Activated naive CD8-positive, alpha-beta T cell treated with anti-CD3 and anti-CD28 coated beads for 36 hours (primary cell): ENCODE data around the gene ADAM30. TPM values are rescaled to one million over a fixed set of nuclear protein-coding genes. Genes with fewer than 3 reads are reported as not detected.

ENCODE experiments used
- DNase-seq: peaks from one replicate; pipeline ENCODE4 v3.0.0; 2021
- H3K27ac Mint-ChIP-seq: one replicate; pipeline ENCODE4 v1.8.0; 2022; ENCODE audit warnings: mild to moderate bottlenecking, moderate library complexity, mixed read lengths
- H3K27me3 Mint-ChIP-seq: one replicate; pipeline ENCODE4 v1.8.0; 2022; ENCODE audit warnings: mild to moderate bottlenecking, mixed read lengths
- H3K36me3 Mint-ChIP-seq: one replicate; pipeline ENCODE4 v1.8.0; 2021; ENCODE audit warnings: mild to moderate bottlenecking, mixed read lengths
- H3K4me1 Mint-ChIP-seq: one replicate; pipeline ENCODE4 v1.8.0; 2021; ENCODE audit warnings: mixed read lengths
- H3K4me3 Mint-ChIP-seq: one replicate; pipeline ENCODE4 v1.8.0; 2022; ENCODE audit warnings: mild to moderate bottlenecking, moderate library complexity, mixed read lengths
- H3K9me3 Mint-ChIP-seq: one replicate; pipeline ENCODE4 v1.8.0; 2022; ENCODE audit warnings: mixed read lengths
- total RNA-seq, 2 experiments: library from RNA; stranded (reverse); gene quantifications; one replicate each; pipeline ENCODE4 v1.2.3, GENCODE V29; 2021

Gene ADAM30
- not detected for total RNA-seq

DNA sequence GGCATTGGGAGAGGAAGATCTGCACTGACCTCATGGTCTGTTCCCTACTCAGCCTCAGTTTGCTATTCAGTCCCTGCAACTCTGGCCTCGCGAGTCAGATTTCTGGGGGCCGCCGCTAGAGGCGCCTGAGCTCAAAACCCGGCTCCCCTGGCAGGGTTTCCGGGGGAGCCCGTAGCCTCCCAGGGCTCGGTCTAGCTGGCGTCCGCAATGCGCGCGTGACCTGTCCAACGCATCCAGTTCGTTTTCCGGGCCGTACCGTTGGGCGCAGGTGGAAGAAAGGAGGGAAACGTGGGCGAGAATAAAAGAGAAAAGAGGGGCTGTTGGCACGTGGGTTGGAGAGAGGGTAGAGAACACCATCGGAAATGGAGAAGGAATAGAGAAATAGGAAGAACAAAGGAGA lies at the start of gene ADAM30:
ADAM30 (minus strand) TSS at position 213 of the 400 bp plus-strand sequence; CDS start at position 34, 179 bp downstream.
- H3K4me1 Mint-ChIP-seq, result peaks cover 12% of the 10 kb centered on the region
- DNase-seq, result no peak
- H3K27me3 Mint-ChIP-seq, result peaks cover 24% of the 10 kb centered on the region
- no peak within 1 kb of the TSS for H3K4me3 Mint-ChIP-seq
- no peak within 1 kb of the TSS for H3K27ac Mint-ChIP-seq
- no peaks in the 10 kb centered on the region for H3K9me3 Mint-ChIP-seq
- H3K36me3 Mint-ChIP-seq, result no peaks in the 10 kb centered on the region

DNA sequence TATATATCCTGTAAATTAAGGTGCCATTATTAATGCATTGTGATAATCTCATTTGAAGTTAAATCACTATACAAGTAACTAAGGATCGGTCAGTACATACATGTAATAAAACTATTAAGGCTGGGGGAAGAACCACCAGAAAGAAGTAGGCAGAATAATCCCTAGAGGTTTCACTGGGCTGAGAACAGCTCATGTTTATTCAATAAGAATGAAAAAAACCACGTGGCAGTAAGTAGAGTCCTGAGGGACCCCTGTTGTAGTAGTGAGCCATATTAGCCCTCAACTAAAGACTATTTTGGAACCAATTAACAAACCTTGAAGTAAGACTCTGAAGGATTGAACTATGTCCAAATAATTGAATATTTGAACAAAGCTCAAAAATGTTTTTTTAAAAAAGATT lies 46.9 kb upstream of the ADAM30 start:
- DNase-seq, result no peak
- H3K4me1 Mint-ChIP-seq, result peaks cover 9% of the 10 kb centered on the region
- H3K36me3 Mint-ChIP-seq, result no peaks in the 10 kb centered on the region
- no peaks in the 10 kb centered on the region for H3K27me3 Mint-ChIP-seq
- no peaks in the 10 kb centered on the region for H3K9me3 Mint-ChIP-seq
- H3K4me3 Mint-ChIP-seq, result no peak overlapping the region
- H3K27ac Mint-ChIP-seq, result no peak overlapping the region

DNA sequence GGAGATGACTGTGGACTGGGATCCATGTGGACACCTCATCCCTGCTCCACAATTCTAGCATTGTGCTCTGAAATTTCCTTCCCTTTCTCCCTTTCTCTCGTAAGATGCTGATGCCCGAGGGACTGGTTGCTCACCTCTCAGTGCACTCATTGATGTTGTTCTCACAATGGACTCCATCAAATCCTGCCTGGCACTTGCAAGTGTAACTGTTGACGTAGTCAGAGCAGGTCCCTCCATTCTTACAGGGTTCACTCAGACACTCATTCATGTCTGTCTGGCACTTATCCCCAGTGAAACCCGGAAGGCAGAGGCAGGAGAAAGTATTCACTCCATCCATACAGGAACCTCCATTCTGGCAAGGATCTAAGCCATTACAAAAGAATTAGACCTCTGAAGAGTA lies 45.1 kb upstream of the ADAM30 start:
- no peaks in the 10 kb centered on the region for H3K9me3 Mint-ChIP-seq
- no peaks in the 10 kb centered on the region for H3K27me3 Mint-ChIP-seq
- H3K4me3 Mint-ChIP-seq, result no peak overlapping the region

DNA sequence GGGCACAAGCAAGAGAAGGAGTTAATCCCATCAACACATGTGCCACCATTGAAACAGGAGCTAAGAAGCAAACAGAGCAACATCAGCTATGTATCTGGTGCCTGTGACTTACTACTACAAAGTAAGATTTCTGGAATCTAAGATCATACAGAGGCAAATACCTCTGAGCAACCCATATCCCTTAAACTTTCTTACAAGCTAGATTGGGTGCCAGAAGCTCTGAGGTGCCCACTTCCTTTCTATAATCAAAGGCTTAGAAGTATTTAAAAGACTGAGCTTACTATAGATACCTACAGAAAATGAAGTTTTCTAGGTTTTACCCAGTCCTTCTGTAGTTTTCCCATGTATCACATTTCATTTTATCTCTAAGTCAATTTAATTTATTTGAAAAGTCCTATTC lies 44.4 kb upstream of the ADAM30 start:
- no peaks in the 10 kb centered on the region for H3K9me3 Mint-ChIP-seq
- no peak overlapping the region for H3K4me3 Mint-ChIP-seq
- peaks cover 18% of the 10 kb centered on the region for H3K36me3 Mint-ChIP-seq
- no peaks in the 10 kb centered on the region for H3K27me3 Mint-ChIP-seq
- peaks cover 9% of the 10 kb centered on the region for H3K4me1 Mint-ChIP-seq
- no peak overlapping the region for H3K27ac Mint-ChIP-seq
- DNase-seq, result no peak

More for the DNA sequence above, 45.1 kb upstream of the ADAM30 start:
- no peak for DNase-seq
- no peak overlapping the region for H3K27ac Mint-ChIP-seq
- peaks cover 13% of the 10 kb centered on the region for H3K36me3 Mint-ChIP-seq
- peaks cover 9% of the 10 kb centered on the region for H3K4me1 Mint-ChIP-seq

DNA sequence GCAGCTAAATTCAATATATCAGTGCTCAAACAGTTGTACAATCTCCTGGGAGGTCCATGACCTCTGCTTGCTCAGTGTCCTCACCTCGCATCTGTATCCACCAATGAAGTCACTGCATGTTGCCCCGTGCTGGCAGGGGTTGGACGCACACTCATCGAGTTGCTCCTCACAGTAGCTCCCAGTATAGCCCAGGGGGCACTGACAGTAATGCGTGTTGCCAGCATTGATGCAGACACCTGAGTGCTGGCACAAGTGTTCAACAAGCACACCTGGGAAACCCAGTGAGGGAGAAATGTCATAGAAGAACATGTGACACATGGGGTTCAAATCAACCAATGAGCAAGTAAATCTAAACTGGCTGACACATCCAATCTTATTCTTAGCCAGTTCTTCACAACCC lies 40.9 kb upstream of the ADAM30 start:
- DNase-seq, result no peak
- Mint-ChIP-seq H3K4me3 (no peak overlapping the region), H3K36me3 (peaks cover 50% of the 10 kb centered on the region), H3K27ac (no peak overlapping the region), H3K4me1 (peaks cover 9% of the 10 kb centered on the region), H3K27me3 (no peaks in the 10 kb centered on the region), H3K9me3 (peaks cover 8% of the 10 kb centered on the region)

DNA sequence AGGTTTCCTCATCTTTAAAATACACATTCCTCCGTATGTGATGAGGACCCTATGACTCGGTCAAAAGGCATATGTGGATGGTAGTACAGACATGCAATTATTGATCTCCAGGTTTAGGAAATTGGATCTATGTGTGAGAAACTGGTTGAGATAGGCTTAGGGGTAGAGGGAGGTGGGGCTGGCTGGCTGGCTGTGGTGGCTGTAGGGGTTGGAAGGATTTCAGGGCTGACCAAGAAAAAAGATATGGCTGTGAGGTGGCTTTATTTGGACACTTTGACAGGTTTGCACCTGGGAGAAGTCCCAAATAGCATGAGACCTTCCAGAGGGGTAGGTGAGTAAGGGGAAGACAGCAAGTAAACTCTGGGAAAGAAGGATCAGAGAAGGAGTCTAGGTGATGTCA lies 39.6 kb upstream of the ADAM30 start:
- Mint-ChIP-seq H3K36me3 (peaks cover 50% of the 10 kb centered on the region), H3K27me3 (no peaks in the 10 kb centered on the region), H3K9me3 (peaks cover 8% of the 10 kb centered on the region), H3K4me1 (peaks cover 4% of the 10 kb centered on the region), H3K27ac (no peak overlapping the region), H3K4me3 (no peak overlapping the region)
- no peak for DNase-seq

DNA sequence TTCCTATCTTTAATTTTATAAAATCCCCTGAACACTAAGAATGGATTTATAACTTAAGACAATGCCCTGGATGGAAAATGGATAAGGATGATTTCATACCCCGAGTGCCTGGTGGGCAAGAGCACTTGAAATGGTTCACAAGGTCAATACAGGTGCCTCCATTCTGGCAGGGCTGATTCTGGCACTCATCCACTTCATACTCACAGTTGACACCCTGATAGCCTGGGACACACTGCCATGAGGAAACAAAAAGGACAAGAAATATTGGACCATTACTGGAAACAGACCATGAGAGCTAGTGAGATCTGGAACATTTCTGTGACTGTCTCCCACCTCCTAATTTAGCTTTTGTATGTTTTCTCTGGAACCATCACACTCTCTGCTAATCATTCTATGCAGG lies 39.1 kb upstream of the ADAM30 start:
- Mint-ChIP-seq H3K4me1 (peaks cover 3% of the 10 kb centered on the region), H3K4me3 (no peak overlapping the region), H3K27me3 (no peaks in the 10 kb centered on the region), H3K36me3 (peaks cover 50% of the 10 kb centered on the region), H3K27ac (no peak overlapping the region), H3K9me3 (peaks cover 8% of the 10 kb centered on the region)
- DNase-seq, result no peak

DNA sequence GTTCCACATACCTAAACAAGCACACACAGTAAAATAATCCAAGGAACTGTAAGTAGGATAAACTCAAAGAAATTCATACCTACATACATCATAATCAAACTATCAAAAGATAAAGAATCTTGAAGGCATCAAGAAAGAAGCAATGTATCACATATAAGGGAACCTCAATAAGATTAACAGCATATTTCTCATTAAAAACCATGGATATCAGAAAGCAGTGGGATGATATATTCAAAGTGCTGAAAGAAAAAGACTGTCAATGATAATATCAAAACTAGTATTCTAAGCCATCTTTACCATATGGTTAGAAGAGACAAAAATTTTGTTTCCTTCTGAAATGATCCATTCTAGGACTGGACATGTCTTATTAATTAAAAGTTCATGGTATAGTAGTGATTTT lies 37.1 kb upstream of the ADAM30 start:
- H3K4me1 Mint-ChIP-seq, result no peaks in the 10 kb centered on the region
- H3K4me3 Mint-ChIP-seq, result no peak overlapping the region
- peaks cover 8% of the 10 kb centered on the region for H3K9me3 Mint-ChIP-seq
- peaks cover 50% of the 10 kb centered on the region for H3K36me3 Mint-ChIP-seq
- H3K27me3 Mint-ChIP-seq, result no peaks in the 10 kb centered on the region
- H3K27ac Mint-ChIP-seq, result no peak overlapping the region
- no peak for DNase-seq

DNA sequence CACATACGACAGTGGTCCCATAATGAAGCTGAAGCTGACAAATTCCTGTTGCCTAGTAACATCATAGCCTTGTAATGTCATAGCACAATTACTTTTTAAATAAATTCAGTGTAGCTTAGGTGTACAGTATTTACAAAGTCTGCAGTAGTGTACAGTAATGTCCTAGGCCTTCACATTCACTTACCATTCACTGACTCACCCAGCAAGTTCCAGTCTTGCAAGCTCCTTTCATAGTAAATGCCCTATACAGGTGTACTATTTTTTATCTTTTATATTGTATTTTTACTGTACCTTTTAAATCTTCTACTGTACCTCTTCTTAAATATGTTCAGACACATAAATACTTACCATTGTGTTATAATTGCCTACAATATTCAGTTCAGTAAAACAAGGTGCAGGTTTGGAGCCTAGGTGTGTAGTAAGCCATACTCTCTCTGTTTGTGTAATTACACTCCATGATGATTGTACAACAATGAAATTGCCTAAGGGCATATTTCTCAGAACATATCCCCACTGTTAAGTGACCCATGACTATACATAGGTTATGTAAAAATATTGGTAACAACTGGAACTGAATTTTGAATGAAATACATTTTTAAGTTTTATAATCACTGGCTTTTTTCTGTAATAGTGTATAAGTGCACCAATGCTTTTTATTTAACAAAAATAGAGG lies 33.5 kb upstream of the ADAM30 start:
- no peak for DNase-seq
- H3K4me1 Mint-ChIP-seq, result no peaks in the 10 kb centered on the region
- no peak overlapping the region for H3K27ac Mint-ChIP-seq
- H3K36me3 Mint-ChIP-seq, result peaks cover 30% of the 10 kb centered on the region
- H3K9me3 Mint-ChIP-seq, result peaks cover 8% of the 10 kb centered on the region
- no peak overlapping the region for H3K4me3 Mint-ChIP-seq
- no peaks in the 10 kb centered on the region for H3K27me3 Mint-ChIP-seq

DNA sequence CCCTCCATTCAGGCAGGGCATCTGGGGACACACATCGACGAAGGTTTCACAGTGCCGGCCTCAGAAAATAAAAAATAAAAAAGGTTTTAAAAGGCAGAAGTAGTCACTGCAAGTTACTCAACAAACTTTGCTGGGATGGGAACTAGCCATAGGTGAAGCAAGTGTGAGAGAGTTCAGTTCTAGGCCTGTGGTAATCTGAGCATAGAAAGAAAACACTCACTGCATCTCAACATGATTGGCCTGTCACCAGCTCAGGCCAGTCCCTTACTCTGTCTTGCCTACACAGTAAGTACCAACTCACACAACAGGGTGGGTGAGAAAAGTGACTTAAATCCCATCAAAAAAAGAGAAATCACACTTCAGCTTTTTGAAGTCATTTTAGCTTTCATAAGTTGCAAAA lies 30.2 kb upstream of the ADAM30 start:
- H3K27ac Mint-ChIP-seq, result no peak overlapping the region
- no peaks in the 10 kb centered on the region for H3K27me3 Mint-ChIP-seq
- DNase-seq, result no peak
- no peaks in the 10 kb centered on the region for H3K4me1 Mint-ChIP-seq
- no peaks in the 10 kb centered on the region for H3K9me3 Mint-ChIP-seq
- H3K4me3 Mint-ChIP-seq, result no peak overlapping the region
- peaks cover 18% of the 10 kb centered on the region for H3K36me3 Mint-ChIP-seq

DNA sequence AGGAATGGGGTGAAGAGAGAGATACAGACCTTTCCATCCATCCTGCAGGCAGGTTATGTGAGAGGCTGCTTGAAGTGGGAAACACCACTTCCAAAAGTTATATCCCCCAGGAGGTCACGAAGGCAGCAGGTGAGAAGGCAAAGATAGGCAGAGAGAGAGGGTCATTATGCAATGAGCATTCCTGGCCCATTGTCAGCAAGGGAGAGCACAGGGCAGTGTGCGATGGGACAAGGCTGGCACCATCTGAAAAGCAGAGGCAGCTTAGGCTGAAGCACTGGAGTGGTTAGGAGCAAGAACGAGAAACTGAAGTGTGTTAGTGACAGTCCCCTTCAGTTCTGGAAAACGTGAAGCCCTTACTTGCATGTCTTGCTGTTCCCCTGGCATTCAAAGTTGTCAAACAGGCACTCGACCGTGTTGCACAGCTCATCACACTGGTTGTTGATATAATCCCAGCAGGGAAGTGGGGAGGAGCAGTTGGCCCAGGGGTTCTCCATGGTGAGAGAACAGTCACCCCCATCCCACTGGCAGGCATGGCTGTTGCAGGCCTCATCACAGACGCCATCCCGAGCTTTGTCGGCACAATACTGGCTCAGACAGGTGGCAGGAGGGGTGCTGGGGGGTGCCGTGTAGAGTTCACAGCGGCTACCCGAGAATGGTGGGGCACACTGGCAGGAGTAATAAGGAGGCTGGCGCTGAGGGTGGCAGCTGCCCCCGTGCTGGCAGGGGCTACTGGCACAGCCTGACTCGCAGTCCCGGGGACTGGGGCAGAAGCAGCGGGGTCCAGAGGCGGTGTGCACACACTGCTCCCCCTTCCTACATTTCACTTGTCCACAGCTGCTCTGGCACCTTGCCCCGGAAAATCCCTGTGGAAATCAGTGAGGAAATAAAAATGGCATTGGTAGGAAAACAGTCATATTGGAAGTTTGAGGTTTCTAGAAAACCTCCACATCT lies 28.9 kb upstream of the ADAM30 start:
- DNase-seq, result no peak
- no peaks in the 10 kb centered on the region for H3K27me3 Mint-ChIP-seq
- no peaks in the 10 kb centered on the region for H3K4me1 Mint-ChIP-seq
- no peak overlapping the region for H3K4me3 Mint-ChIP-seq
- H3K9me3 Mint-ChIP-seq, result no peaks in the 10 kb centered on the region
- no peak overlapping the region for H3K27ac Mint-ChIP-seq
- peaks cover 22% of the 10 kb centered on the region for H3K36me3 Mint-ChIP-seq

DNA sequence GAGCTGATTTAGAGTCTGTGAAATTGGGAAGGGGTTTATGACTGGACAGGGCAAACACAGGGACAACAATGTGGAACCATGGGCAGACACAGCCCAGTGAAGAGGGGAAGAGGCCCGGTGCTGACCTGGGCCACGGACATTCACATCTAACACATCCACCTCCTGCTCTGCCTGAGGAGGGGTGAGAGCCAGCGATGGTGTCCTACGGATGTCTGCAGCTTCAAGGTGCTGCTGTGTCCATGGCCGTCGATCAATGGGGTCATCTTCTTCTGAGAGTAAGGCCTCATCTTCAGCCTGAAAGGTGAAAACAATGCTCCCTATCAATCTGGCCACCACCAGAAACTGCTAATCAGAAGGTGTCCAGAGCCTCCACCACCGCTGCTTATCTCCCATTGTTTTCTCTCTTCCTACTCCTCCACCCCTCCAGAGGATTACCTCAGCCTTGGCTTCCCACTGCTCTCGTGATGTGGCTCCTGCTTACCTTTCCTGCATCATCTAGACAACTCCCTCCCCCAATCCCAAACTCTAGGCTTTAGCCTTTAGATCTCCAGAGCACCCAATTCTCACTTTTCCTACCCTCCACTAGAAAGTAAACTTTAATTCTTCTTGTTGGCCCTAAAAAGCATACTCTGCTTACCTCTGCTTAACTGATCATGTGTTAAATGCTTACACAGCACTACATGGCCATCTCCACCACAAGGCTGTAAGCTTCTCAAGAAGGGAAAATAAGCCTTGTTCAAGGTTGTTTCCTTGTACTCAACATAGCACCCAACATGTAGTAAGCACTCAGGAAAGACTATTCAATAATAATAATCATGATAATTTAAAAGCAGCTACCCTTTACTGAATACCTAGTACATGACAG lies 24.0 kb upstream of the ADAM30 start:
- Mint-ChIP-seq H3K36me3 (peaks cover 37% of the 10 kb centered on the region), H3K4me3 (no peak overlapping the region), H3K27ac (no peak overlapping the region), H3K27me3 (no peaks in the 10 kb centered on the region), H3K4me1 (no peaks in the 10 kb centered on the region), H3K9me3 (no peaks in the 10 kb centered on the region)
- DNase-seq, result no peak

DNA sequence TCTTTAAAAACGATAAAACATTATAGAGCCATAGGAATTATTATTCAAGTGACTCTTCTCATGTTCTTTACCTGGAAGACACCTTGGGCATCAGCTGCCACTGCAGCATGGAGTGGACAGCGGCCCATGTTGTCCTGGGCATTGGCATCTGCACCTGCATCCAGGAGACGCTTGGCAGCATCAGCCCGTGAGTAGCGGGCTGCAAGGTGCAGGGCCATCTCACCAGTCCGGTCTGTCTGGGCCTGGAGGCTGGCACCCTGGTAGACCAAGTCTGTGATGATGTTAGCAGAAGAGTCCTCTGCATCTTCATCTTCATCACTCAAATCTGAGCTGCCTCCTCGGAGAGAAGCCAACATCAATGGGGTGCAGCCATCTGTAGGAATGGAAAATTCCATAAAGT lies 22.9 kb upstream of the ADAM30 start:
- no peak for DNase-seq
- Mint-ChIP-seq H3K27me3 (no peaks in the 10 kb centered on the region), H3K9me3 (no peaks in the 10 kb centered on the region), H3K27ac (no peak overlapping the region), H3K4me1 (no peaks in the 10 kb centered on the region), H3K4me3 (no peak overlapping the region), H3K36me3 (peaks cover 36% of the 10 kb centered on the region)

DNA sequence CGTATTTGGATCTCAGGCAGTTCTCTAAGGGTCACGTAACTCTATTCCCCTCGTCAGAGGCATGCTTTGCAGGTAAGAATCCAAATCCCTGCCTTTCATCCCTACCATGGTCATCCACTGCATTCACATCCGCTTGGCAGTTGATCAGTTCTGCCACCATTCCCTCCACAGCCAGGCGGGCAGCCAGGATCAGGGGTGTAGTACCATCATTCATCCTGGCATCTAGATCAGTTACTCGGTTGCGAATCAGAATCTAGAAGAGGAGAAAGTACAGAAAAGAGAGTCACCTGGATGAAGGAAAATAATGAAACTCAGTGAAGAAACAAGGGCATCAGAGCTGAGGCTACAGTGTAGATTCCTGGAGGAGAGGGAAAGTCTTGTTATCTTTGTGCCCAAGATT lies 22.0 kb upstream of the ADAM30 start:
- Mint-ChIP-seq H3K27me3 (no peaks in the 10 kb centered on the region), H3K9me3 (no peaks in the 10 kb centered on the region), H3K4me3 (no peak overlapping the region), H3K27ac (no peak overlapping the region), H3K4me1 (no peaks in the 10 kb centered on the region), H3K36me3 (peaks cover 38% of the 10 kb centered on the region)
- DNase-seq, result no peak
